WERI-Rb-1 (cell line): Measurements from ENCODE around the gene VCX2.
"Not testable (repeated sequence)": the region's sequence is repeated elsewhere in the genome, so short reads cannot be mapped to it uniquely, and the experiment has no call there.

Experiments
- DNase-seq: peaks from one replicate; pipeline ENCODE4 v3.0.0-alpha.2; 2020
- H3K27ac ChIP-seq: fragments of 250-450 bp; sonication (Bioruptor Pico); 2 replicates; pipeline ENCODE4 v1.5.1; 2020; ENCODE audit warnings: mild to moderate bottlenecking, moderate library complexity
- H3K27me3 ChIP-seq: fragments of 250-450 bp; sonication (Bioruptor Pico); 2 replicates; pipeline ENCODE4 v1.5.1; 2021; ENCODE audit warnings: mild to moderate bottlenecking, low read depth, moderate library complexity; ENCODE audit not compliant: insufficient read depth, severe bottlenecking
- H3K36me3 ChIP-seq: fragments of 250-450 bp; sonication (Bioruptor Pico); 2 replicates; pipeline ENCODE4 v1.5.1; 2020; ENCODE audit warnings: mild to moderate bottlenecking, moderate library complexity
- H3K4me3 ChIP-seq: 2 replicates; pipeline ENCODE4 v1.5.1; 2011; ENCODE audit warnings: low read depth, mild to moderate bottlenecking, control low read depth, low read length
- H3K9me3 ChIP-seq: fragments of 250-450 bp; sonication (Bioruptor Pico); 2 replicates; pipeline ENCODE4 v1.5.1; 2021; ENCODE audit warnings: mild to moderate bottlenecking, moderate library complexity; ENCODE audit not compliant: severe bottlenecking
- CTCF ChIP-seq: IDR thresholded peaks from 2 replicates; pipeline ENCODE4 v1.5.1; 2011; ENCODE audit warnings: low read depth, mild to moderate bottlenecking, control low read depth, inconsistent platforms, low read length

VCX2 gene

GRCh38 chrX:8171169-8171568 is at the start of gene VCX2:
Gene VCX2, minus strand, starts transcription at chrX:8171267. Its CDS starts 624 bp downstream, at chrX:8170643.
- not testable (repeated sequence) for H3K27ac ChIP-seq, H3K4me3 ChIP-seq, H3K27me3 ChIP-seq, H3K9me3 ChIP-seq, H3K36me3 ChIP-seq, DNase-seq

GRCh38 chrX:8204943-8205342 is 33.9 kb upstream of the VCX2 start:
- Histone ChIP-seq H3K27me3 (no peaks in the 10 kb centered on the region), H3K4me3 (no peak overlapping the region), H3K36me3 (no peaks in the 10 kb centered on the region), H3K9me3 (no peaks in the 10 kb centered on the region), H3K27ac (no peak overlapping the region)
- no peak for TF ChIP-seq CTCF
- no peak for DNase-seq

- Histone ChIP-seq H3K4me3 (no peak overlapping the region), H3K36me3 (no peaks in the 10 kb centered on the region), H3K9me3 (no peaks in the 10 kb centered on the region), H3K27me3 (no peaks in the 10 kb centered on the region), H3K27ac (no peak overlapping the region)
- no peak for DNase-seq
- no peak for TF ChIP-seq CTCF
Measured at GRCh38 chrX:8204169-8204935, 33.3 kb upstream of the VCX2 start.

DNA sequence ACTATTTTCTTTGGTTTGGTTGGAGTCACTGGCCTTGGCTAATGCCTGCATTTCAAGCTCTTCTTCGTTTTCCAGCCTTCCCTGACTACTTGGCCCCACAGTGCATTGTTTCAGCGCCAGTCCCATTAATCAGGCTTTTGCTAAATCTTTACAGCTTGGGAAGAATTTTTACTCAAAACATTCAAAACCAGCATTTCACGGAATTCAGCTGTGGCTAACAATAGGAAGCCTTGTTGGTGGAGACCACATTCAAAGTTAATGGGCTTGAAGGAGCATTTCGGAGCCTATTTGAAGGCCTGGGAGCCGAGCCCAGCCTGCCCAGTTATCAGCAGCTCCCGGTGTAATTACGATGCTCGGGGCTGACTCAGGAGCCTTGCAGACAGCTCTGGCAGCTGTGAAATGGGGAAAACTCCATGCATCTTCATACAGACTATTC is 30.8 kb upstream of the VCX2 start:
- no peak for TF ChIP-seq CTCF
- no peaks in the 10 kb centered on the region for H3K27me3 ChIP-seq
- peak overlapping the region; percentile 62 for H3K27ac ChIP-seq
- H3K9me3 ChIP-seq = no peaks in the 10 kb centered on the region
- H3K4me3 ChIP-seq = no peak overlapping the region
- no peaks in the 10 kb centered on the region for H3K36me3 ChIP-seq
- peak; percentile 66 for DNase-seq

- no peaks in the 10 kb centered on the region for H3K36me3 ChIP-seq
- no peaks in the 10 kb centered on the region for H3K27me3 ChIP-seq
- no peak overlapping the region for H3K4me3 ChIP-seq
- no peak overlapping the region for H3K27ac ChIP-seq
- H3K9me3 ChIP-seq = no peaks in the 10 kb centered on the region
- no peak for TF ChIP-seq CTCF
- DNase-seq = no peak
Measured at GRCh38 chrX:8196776-8197175, 25.7 kb upstream of the VCX2 start.

- no peaks in the 10 kb centered on the region for H3K9me3 ChIP-seq
- DNase-seq = no peak
- H3K27me3 ChIP-seq = no peaks in the 10 kb centered on the region
- no peak overlapping the region for H3K27ac ChIP-seq
- no peak overlapping the region for H3K4me3 ChIP-seq
- no peaks in the 10 kb centered on the region for H3K36me3 ChIP-seq
- no peak for TF ChIP-seq CTCF
Measured at GRCh38 chrX:8194216-8194615, 23.1 kb upstream of the VCX2 start.
